WTC11 (cell line): ENCODE data around the gene ZBTB21.

Experiments
- CTCF ChIP-seq: fragments of 200-600 bp; IDR thresholded peaks from 2 replicates; pipeline ENCODE4 v1.8.0; 2022; ENCODE audit warnings: antibody characterized with exemption
- ZSCAN18 ChIP-seq: fragments of 250-450 bp; sonication (Bioruptor Pico); IDR thresholded peaks from 2 replicates; pipeline ENCODE4 v2.1.2; 2022; ENCODE audit warnings: mild to moderate bottlenecking, moderate library complexity
- TF ChIP-seq, protein P1 (sequence below): sonication (generic); formaldehyde crosslinking; IDR thresholded peaks from 2 replicates; pipeline ENCODE4 v1.8.0; 2023; ENCODE audit warnings: missing genetic modification reagents

GRCh38 chr21:42057851-42058437 lies 47.8 kb upstream of the ZBTB21 start:
- TF ChIP-seq ZSCAN18 (CRISPR knock-in tag) (no peak), CTCF (no peak)
- TF ChIP-seq, protein P1, sequence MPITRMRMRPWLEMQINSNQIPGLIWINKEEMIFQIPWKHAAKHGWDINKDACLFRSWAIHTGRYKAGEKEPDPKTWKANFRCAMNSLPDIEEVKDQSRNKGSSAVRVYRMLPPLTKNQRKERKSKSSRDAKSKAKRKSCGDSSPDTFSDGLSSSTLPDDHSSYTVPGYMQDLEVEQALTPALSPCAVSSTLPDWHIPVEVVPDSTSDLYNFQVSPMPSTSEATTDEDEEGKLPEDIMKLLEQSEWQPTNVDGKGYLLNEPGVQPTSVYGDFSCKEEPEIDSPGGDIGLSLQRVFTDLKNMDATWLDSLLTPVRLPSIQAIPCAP, result no peak
